ENCODE measurements around the gene FAM120A. TPM values are rescaled to one million over a fixed set of nuclear protein-coding genes. Genes with fewer than 3 reads are reported as not detected.

Gene FAM120A
- polyA plus RNA-seq, 1 experiment: 89.4 TPM

DNA sequence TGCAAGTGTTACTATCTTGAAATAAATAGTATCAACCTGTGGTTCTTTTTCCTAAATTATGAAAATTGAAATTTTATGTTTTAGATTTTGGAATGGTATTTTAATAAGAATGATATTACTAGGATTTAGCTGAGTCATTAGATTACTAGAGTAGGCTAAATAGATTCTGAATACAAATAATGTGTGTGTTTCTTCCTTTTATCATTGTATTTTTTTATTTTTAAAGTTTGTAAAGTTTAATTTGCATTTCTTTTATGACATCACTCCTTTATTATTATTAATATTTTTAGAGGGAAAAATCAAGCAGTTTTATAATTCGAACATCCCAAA lies 9.9 kb downstream of the FAM120A start:
- DNase-seq (ENCODE audit: low read depth): no peak
- Histone ChIP-seq H3K36me3 (ENCODE audit: control insufficient read depth, insufficient read depth, low read length) (no peaks in the 10 kb centered on the region), H3K27me3 (ENCODE audit: control insufficient read depth, insufficient read depth, low read length) (no peaks in the 10 kb centered on the region), H3K4me3 (ENCODE audit: low read depth, low read length) (no peak overlapping the region)
- TF ChIP-seq, protein P1, sequence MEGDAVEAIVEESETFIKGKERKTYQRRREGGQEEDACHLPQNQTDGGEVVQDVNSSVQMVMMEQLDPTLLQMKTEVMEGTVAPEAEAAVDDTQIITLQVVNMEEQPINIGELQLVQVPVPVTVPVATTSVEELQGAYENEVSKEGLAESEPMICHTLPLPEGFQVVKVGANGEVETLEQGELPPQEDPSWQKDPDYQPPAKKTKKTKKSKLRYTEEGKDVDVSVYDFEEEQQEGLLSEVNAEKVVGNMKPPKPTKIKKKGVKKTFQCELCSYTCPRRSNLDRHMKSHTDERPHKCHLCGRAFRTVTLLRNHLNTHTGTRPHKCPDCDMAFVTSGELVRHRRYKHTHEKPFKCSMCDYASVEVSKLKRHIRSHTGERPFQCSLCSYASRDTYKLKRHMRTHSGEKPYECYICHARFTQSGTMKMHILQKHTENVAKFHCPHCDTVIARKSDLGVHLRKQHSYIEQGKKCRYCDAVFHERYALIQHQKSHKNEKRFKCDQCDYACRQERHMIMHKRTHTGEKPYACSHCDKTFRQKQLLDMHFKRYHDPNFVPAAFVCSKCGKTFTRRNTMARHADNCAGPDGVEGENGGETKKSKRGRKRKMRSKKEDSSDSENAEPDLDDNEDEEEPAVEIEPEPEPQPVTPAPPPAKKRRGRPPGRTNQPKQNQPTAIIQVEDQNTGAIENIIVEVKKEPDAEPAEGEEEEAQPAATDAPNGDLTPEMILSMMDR (IDR thresholded peaks at IDR 0.05; ENCODE audit: insufficient read depth, low read depth, low read length): no peak
- ChIA-PET POLR2A (no interaction called here), CTCF (no interaction called here)

DNA sequence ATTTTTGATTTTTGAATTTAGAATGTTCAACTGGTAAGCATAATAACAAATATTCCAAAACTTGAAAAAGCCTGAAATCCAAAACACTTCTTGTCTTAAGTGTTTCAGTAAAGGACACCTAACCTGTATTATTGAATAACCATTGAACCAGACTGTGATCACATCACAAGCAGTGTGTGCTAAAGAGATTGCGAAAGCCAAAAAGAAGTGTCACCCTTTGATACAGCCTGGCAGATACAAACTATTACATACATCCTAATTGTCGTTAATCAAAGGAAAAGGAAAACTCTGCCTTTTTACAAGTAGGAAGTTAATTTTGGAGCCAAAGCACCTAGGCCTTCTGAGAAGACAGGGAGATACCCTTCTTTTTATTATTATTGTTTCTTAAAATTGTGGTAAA lies 10.3 kb downstream of the FAM120A start:
- POLR2A ChIA-PET: no interaction called here
- H3K4me3 ChIP-seq (ENCODE audit: low read depth, low read length): no peak overlapping the region
- no peak for DNase-seq (ENCODE audit: low read depth)
- TF ChIP-seq, protein P1 (IDR thresholded peaks at IDR 0.05; ENCODE audit: insufficient read depth, low read depth, low read length): no peak
- CTCF ChIA-PET: no interaction called here
- no peaks in the 10 kb centered on the region for H3K27me3 ChIP-seq (ENCODE audit: control insufficient read depth, insufficient read depth, low read length)
- no peaks in the 10 kb centered on the region for H3K36me3 ChIP-seq (ENCODE audit: control insufficient read depth, insufficient read depth, low read length)

DNA sequence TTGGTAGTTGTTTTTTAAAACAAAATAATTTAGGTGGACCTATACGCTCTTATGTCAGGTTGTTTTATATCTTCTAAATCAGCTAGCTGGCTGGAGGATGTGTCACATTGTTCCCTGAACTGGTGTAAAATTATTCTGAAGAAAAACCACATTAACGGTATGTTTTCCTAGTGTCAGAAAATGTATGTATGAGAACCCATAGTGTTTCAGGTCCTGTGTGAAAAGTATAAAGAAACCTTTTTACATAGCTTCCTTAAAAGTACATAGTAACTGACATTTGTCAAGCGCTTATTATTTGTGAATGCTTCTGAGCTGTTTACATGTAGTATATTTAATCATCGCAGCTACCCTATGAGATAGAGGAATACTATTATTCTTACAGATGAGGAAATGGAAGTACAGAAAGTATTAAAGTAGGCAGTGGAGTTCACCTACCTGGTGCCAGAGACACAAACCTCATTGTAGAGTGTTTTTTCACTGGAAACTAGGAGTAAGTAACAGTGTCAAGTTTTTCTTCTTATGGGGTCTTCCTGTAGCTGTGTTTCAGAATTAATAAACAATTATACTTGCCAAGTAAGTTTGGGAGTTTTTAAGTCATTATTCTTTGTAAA lies 12.3 kb downstream of the FAM120A start:
- Histone ChIP-seq H3K36me3 (ENCODE audit: control insufficient read depth, insufficient read depth, low read length) (no peaks in the 10 kb centered on the region), H3K4me3 (ENCODE audit: low read depth, low read length) (no peak overlapping the region), H3K27me3 (ENCODE audit: control insufficient read depth, insufficient read depth, low read length) (no peaks in the 10 kb centered on the region)
- ChIA-PET POLR2A (no interaction called here), CTCF (interaction anchor here (0.8 to 2.9 kb wide), 4 partner anchors 10 to 103 kb away, joined by 3 to 10 read pairs (median 5); partner anchors contain the start of genes FAM120A and FAM120AOS)
- DNase-seq (ENCODE audit: low read depth): no peak
- TF ChIP-seq, protein P1 (IDR thresholded peaks at IDR 0.05; ENCODE audit: insufficient read depth, low read depth, low read length): no peak

DNA sequence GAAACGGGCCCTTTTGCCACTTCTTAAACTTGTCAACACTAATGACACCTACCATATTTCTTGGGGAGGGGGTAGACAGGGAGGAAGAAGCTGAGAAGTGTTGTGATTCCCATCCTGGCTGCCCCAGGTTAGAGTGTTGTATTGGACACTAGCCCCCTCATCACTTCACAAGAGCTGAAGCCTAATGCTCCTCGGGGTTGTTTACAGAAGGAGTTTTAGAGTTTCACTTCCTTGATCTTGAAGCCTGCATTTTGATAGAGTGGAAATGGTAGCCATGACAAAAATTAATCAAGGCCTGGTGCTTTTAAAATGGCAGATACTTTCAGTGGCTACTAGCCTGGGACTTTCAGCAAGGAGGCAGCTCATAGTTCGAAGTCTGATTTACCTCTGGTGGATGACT lies 12.9 kb downstream of the FAM120A start:
- ChIA-PET POLR2A (no interaction called here), CTCF (interaction anchor here (0.8 to 2.9 kb wide), 5 partner anchors 10 to 124 kb away, joined by 3 to 10 read pairs (median 4); partner anchors contain the start of genes FAM120A and FAM120AOS)
- no peaks in the 10 kb centered on the region for H3K36me3 ChIP-seq (ENCODE audit: control insufficient read depth, insufficient read depth, low read length)
- no peaks in the 10 kb centered on the region for H3K27me3 ChIP-seq (ENCODE audit: control insufficient read depth, insufficient read depth, low read length)
- no peak for DNase-seq (ENCODE audit: low read depth)
- TF ChIP-seq, protein P1 (IDR thresholded peaks at IDR 0.05; ENCODE audit: insufficient read depth, low read depth, low read length): no peak
- no peak overlapping the region for H3K4me3 ChIP-seq (ENCODE audit: low read depth, low read length)

DNA sequence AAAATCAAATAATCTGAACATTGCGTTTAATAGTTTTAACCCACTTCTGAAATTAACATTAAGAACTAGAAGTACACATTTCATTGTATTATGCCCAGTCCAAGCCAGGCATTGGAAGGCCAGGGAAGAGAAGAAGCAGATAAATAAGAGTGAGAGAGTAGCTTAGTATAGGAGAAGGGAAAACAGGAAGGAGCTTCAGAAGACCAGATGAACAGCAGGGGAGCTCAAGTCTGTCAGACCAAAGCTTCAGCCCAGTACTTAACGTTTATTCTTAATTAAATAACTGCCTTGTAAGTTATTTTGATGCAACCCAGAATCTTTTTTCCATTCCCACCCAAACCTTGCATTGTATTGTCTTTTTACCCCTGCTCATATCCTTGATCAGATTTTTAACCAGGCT lies 13.4 kb downstream of the FAM120A start:
- no peaks in the 10 kb centered on the region for H3K27me3 ChIP-seq (ENCODE audit: control insufficient read depth, insufficient read depth, low read length)
- ChIA-PET POLR2A (no interaction called here), CTCF (interaction anchor here (1.4 to 2.9 kb wide), 2 partner anchors 102 to 123 kb away, joined by 4 to 10 read pairs; no protein-coding TSS in a partner anchor)
- H3K4me3 ChIP-seq (ENCODE audit: low read depth, low read length): no peak overlapping the region
- no peaks in the 10 kb centered on the region for H3K36me3 ChIP-seq (ENCODE audit: control insufficient read depth, insufficient read depth, low read length)
- TF ChIP-seq, protein P1 (IDR thresholded peaks at IDR 0.05; ENCODE audit: insufficient read depth, low read depth, low read length): no peak
- no peak for DNase-seq (ENCODE audit: low read depth)
